Right lobe of liver (tissue), 6 donors: Measurements from ENCODE around the gene RNF5. TPM values are rescaled to one million over a fixed set of nuclear protein-coding genes. Genes with fewer than 3 reads are reported as not detected.
A peak's percentile ranks its signal among the peaks of the same experiment; 100 is the strongest.

ENCODE experiments used
- ATAC-seq, 4 donors: fragments of 200-7000 bp; cut with Tn5 transposase; one replicate each; pipeline ENCODE4 v1.9.1; 2020; ENCODE audit warnings: mild to moderate bottlenecking in 4 of 4, moderate library complexity in 4 of 4
- DNase-seq, 3 donors: peaks; one replicate each; pipeline ENCODE4 v3.0.0-alpha.2; 2020
- H3K27ac ChIP-seq, 3 donors: fragments of 200-600 bp; one replicate each; pipeline ENCODE4 v1.8.0; 2022
- H3K27me3 ChIP-seq, 2 donors: fragments of 200-600 bp; one replicate each; pipeline ENCODE4 v1.8.0; 2022
- H3K36me3 ChIP-seq, 4 donors: fragments of 200-600 bp; sonication (generic) in 1 of 4; one replicate each; pipeline versions ENCODE4 v1.5.1 to v1.8.0; 2017 to 2022; ENCODE audit warnings: control low read depth in 1 of 4
- H3K4me1 ChIP-seq, 4 donors: fragments of 200-600 bp; sonication (generic) in 1 of 4; one replicate each; pipeline versions ENCODE4 v1.5.1 to v1.8.0; 2017 to 2022; ENCODE audit warnings: control low read depth in 1 of 4
- H3K4me3 ChIP-seq, 3 donors: fragments of 200-600 bp; one replicate each; pipeline ENCODE4 v1.8.0; 2022
- H3K9me3 ChIP-seq, 4 donors: fragments of 200-600 bp; sonication (generic) in 1 of 4; one replicate each; pipeline versions ENCODE4 v1.5.1 to v1.8.0; 2017 to 2022; ENCODE audit warnings: control low read depth in 1 of 4
- CTCF ChIP-seq, 4 donors: fragments of 200-600 bp in 3 of 4; fragments of 450-650 bp in 1 of 4; IDR thresholded peaks; one replicate each; pipeline versions ENCODE4 v1.5.1 to v1.8.0; 2016 to 2022; ENCODE audit warnings: antibody characterized with exemption in 4 of 4, mild to moderate bottlenecking in 2 of 4
- POLR2A ChIP-seq: fragments of 450-650 bp; IDR thresholded peaks from one replicate; pipeline ENCODE4 v1.6.1; 2017; ENCODE audit warnings: antibody characterized with exemption, mild to moderate bottlenecking
- WGBS: methylation state at CpG from one replicate; pipeline ENCODE4 v1.1.6; 2018; ENCODE audit warnings: low coverage, low lambda C conversion rate; ENCODE audit not compliant: insufficient coverage; ENCODE audit errors: missing lambda C conversion rate; 5-methylcytosine and 5-hydroxymethylcytosine counted together
- intact Hi-C, 2 donors: fragments of 100-400 bp; cut with DNase I; formaldehyde crosslinking; loops; one replicate each; pipeline versions ENCODE4 v1.11.2 to v1.14.1; 2022
- total RNA-seq, 6 experiments: library from RNA; depleted of rRNA in 2 of 6; stranded (reverse); fragments of >200 nt in 2 of 6; fragmentation: NEBNext Ultra II Directional in 3 of 6; extraction: Animal tissue kit (Norgen Biotek cat#: 25700) in 3 of 6; gene quantifications; one replicate each; pipeline versions ENCODE4 v1.1.0 to v1.2.4, GENCODE V29; 2016 to 2023
- donor health status: DM: no; HTN: yes; CAD: no.
- donor health status: DM: no; HTN: no; CAD: no.
- donor health status: DM: no; HTN: no; CAD: no.
- donor health status: DM: no; HTN: yes; CAD: no.
- donor health status: DM: no; HTN: yes; CAD: no.

Gene RNF5
- total RNA-seq, 6 experiments from 2014 or later: 50.5 to 90.4 (median 60.9) TPM

GRCh38 chr6:32154514-32155161, 23.6 kb upstream of the RNF5 start:
- Histone ChIP-seq H3K27me3 (no peaks in the 10 kb centered on the region), H3K4me1 (peaks cover 0 to 7% (median 0%) of the 10 kb centered on the region in 4 donors), H3K36me3 (peaks cover 0 to 13% (median 0%) of the 10 kb centered on the region in 4 donors), H3K4me3 (peak overlapping the region; percentile 74 to 78 (median 78)), H3K27ac (peak overlapping the region; percentile 63 to 75 (median 74)), H3K9me3 (no peaks in the 10 kb centered on the region)
- DNase-seq (peak; percentile 65 to 78 (median 75)), ATAC-seq (peak; percentile 81 to 87 (median 86))
- WGBS: 0% methylated on average over 6 of the region's 34 CpGs
- intact Hi-C loops: loop anchor here (5.0 kb wide), 1 partner anchor 37 kb away; no protein-coding TSS in a partner anchor
- TF ChIP-seq CTCF (IDR thresholded peaks at IDR 0.05) (peak; percentile 57 to 67 (median 60)), POLR2A (peak; percentile 27)

DNA sequence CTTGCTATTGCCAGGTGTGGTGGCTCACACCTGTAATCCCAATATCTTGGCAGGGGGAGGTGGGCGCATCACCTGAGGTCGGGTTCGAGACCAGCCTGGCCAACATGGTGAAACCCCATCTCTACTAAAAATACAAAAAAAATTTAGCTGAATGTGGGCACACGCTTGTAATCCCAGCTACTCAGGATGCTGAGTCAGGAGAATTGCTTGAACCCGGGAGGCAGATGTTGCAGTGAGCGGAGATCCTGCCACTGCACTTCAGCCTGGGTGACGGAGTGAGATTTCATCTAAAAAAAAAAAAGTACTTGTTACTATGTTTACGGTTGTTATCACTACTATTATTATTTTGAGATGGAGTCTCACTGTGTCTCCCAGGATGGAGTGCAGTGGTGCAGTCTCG, 21.3 kb upstream of the RNF5 start:
- DNase-seq (no peak), ATAC-seq (no peak)
- Histone ChIP-seq H3K27me3 (no peaks in the 10 kb centered on the region), H3K4me1 (peaks cover 0 to 7% (median 0%) of the 10 kb centered on the region in 4 donors), H3K36me3 (peaks cover 0 to 13% (median 0%) of the 10 kb centered on the region in 4 donors), H3K4me3 (no peak overlapping the region), H3K27ac (no peak overlapping the region), H3K9me3 (no peaks in the 10 kb centered on the region)
- intact Hi-C loops: loop anchor here in 1 of 2 donors (5.0 kb wide), 1 partner anchor 40 kb away; no protein-coding TSS in a partner anchor
- WGBS: 94% methylated on average over 6 of the region's 9 CpGs
- no peak for TF ChIP-seq POLR2A
- no peak for TF ChIP-seq CTCF (IDR thresholded peaks at IDR 0.05)

- H3K4me1 ChIP-seq: peaks cover 0 to 7% (median 0%) of the 10 kb centered on the region in 4 donors
- TF ChIP-seq CTCF (IDR thresholded peaks at IDR 0.05) (no peak), POLR2A (no peak)
- no peaks in the 10 kb centered on the region for H3K27me3 ChIP-seq
- H3K9me3 ChIP-seq: no peaks in the 10 kb centered on the region
- H3K27ac ChIP-seq: no peak overlapping the region
- ATAC-seq (no peak), DNase-seq (no peak)
- H3K36me3 ChIP-seq: peaks cover 0 to 13% (median 0%) of the 10 kb centered on the region in 4 donors
- no peak overlapping the region for H3K4me3 ChIP-seq
- intact Hi-C loops: loop anchor here in 1 of 2 donors (5.0 kb wide), 1 partner anchor 41 kb away; no protein-coding TSS in a partner anchor
Observed at GRCh38 chr6:32158052-32158451, 20.2 kb upstream of the RNF5 start.

GRCh38 chr6:32163559-32164258, 14.5 kb upstream of the RNF5 start:
- 92% methylated on average over 4 of the region's 7 CpGs for WGBS
- H3K27ac ChIP-seq: no peak overlapping the region
- H3K4me3 ChIP-seq: no peak overlapping the region
- H3K36me3 ChIP-seq: peaks cover 0 to 8% (median 4%) of the 10 kb centered on the region in 4 donors
- H3K27me3 ChIP-seq: no peaks in the 10 kb centered on the region
- TF ChIP-seq POLR2A (no peak), CTCF (IDR thresholded peaks at IDR 0.05) (no peak)
- no peaks in the 10 kb centered on the region for H3K9me3 ChIP-seq
- DNase-seq (no peak), ATAC-seq (no peak)
- intact Hi-C loops: no loop called here
- no peaks in the 10 kb centered on the region for H3K4me1 ChIP-seq
